HEK293 (cell line): ENCODE measurements around the gene SIL1.

Experiments used
- CTCF ChIA-PET: fragments of 350-600 bp; formaldehyde crosslinking; extraction: SDS; loops from one replicate; lab custom pipeline; 2021; ENCODE audit warnings: antibody characterized with exemption; lab: Yijun Ruan, JAX
- POLR2A ChIA-PET: fragments of 300-600 bp; formaldehyde crosslinking; extraction: SDS; loops from one replicate; lab custom pipeline; 2020; ENCODE audit warnings: antibody characterized with exemption, inconsistent platforms; lab: Yijun Ruan, JAX
- H3K27ac ChIP-seq: fragments of 200-500 bp; sonication (Bioruptor generic); 2 replicates; pipeline ENCODE4 v1.5.1; 2014; ENCODE audit warnings: low read depth, low read length, control low read depth, inconsistent platforms; ENCODE audit errors: extremely low read depth
- H3K36me3 ChIP-seq, 2 experiments: fragments of 200-500 bp in 1 of 2; sonication (Bioruptor generic) in 1 of 2; 1 replicate in 1 of 2; 2 replicates in 1 of 2; pipeline ENCODE4 v1.5.1; 2014 to 2017; ENCODE audit warnings: inconsistent platforms in 2 of 2, low read length in 2 of 2; ENCODE audit not compliant: control insufficient read depth in 2 of 2, insufficient read depth in 1 of 2
- H3K4me1 ChIP-seq: fragments of 200-500 bp; sonication (Bioruptor generic); 2 replicates; pipeline ENCODE4 v1.5.1; 2014; ENCODE audit warnings: mild to moderate bottlenecking, low read length, inconsistent platforms; ENCODE audit not compliant: control insufficient read depth, insufficient read depth
- H3K4me3 ChIP-seq: 2 replicates; pipeline ENCODE4 v1.5.1; 2011; ENCODE audit warnings: low read depth, mild to moderate bottlenecking, control low read depth, low read length, moderate library complexity
- H3K9me3 ChIP-seq: fragments of 200-500 bp; sonication (Bioruptor generic); 2 replicates; pipeline ENCODE4 v1.5.1; 2014; ENCODE audit warnings: low read depth, low read length, inconsistent platforms; ENCODE audit not compliant: control insufficient read depth, insufficient read depth
- HOXC10 ChIP-seq: sonication (generic); formaldehyde crosslinking; IDR thresholded peaks from 2 replicates; pipeline ENCODE4 v1.8.1; 2023; ENCODE audit warnings: mild to moderate bottlenecking, missing genetic modification reagents
- KLF1 ChIP-seq: fragments of 450-650 bp; formaldehyde crosslinking; IDR thresholded peaks from 2 replicates; pipeline ENCODE4 v1.5.1; 2016; ENCODE audit warnings: missing biosample characterization, missing genetic modification characterization
- PRDM1 ChIP-seq: fragments of 450-650 bp; formaldehyde crosslinking; IDR thresholded peaks from 2 replicates; pipeline ENCODE4; 2016; ENCODE audit warnings: missing biosample characterization, missing genetic modification characterization
- SALL2 ChIP-seq: fragments of 450-650 bp; formaldehyde crosslinking; IDR thresholded peaks from 2 replicates; pipeline ENCODE4 v1.5.0; 2017; ENCODE audit warnings: missing biosample characterization, mild to moderate bottlenecking, missing genetic modification characterization, borderline replicate concordance
- ZBTB20 ChIP-seq: fragments of 450-650 bp; formaldehyde crosslinking; IDR thresholded peaks from 2 replicates; pipeline ENCODE4 v1.5.1; 2016; ENCODE audit warnings: missing biosample characterization, missing genetic modification characterization
- ZBTB48 ChIP-seq: fragments of 450-650 bp; formaldehyde crosslinking; IDR thresholded peaks from 2 replicates; pipeline ENCODE4 v1.5.1; 2016; ENCODE audit warnings: missing biosample characterization, missing genetic modification characterization
- ZBTB7A ChIP-seq: fragments of 450-650 bp; formaldehyde crosslinking; IDR thresholded peaks from 2 replicates; pipeline ENCODE4 v1.5.1; 2016; ENCODE audit warnings: low read depth, missing biosample characterization, missing genetic modification characterization
- ZNF184 ChIP-seq: fragments of 450-650 bp; IDR thresholded peaks from 2 replicates; pipeline ENCODE4 v1.5.1; 2018; ENCODE audit warnings: missing biosample characterization, mild to moderate bottlenecking, missing genetic modification characterization
- ZNF23 ChIP-seq: fragments of 450-650 bp; formaldehyde crosslinking; IDR thresholded peaks from 2 replicates; pipeline ENCODE4 v1.5.1; 2016; ENCODE audit warnings: missing biosample characterization, missing genetic modification characterization, borderline replicate concordance
- ZNF324 ChIP-seq: fragments of 450-650 bp; formaldehyde crosslinking; IDR thresholded peaks from 2 replicates; pipeline ENCODE4 v1.5.1; 2016; ENCODE audit warnings: missing biosample characterization, missing genetic modification characterization
- ZNF341 ChIP-seq: fragments of 450-650 bp; formaldehyde crosslinking; IDR thresholded peaks from 2 replicates; pipeline ENCODE4; 2016; ENCODE audit warnings: low read depth, missing biosample characterization, missing genetic modification characterization
- ZNF37A ChIP-seq: fragments of 450-650 bp; IDR thresholded peaks from 2 replicates; pipeline ENCODE4 v1.5.1; 2018; ENCODE audit warnings: missing biosample characterization, missing genetic modification characterization
- ZNF514 ChIP-seq: fragments of 450-650 bp; formaldehyde crosslinking; IDR thresholded peaks from 2 replicates; pipeline ENCODE4 v1.5.1; 2016; ENCODE audit warnings: missing biosample characterization, missing genetic modification characterization
- ZNF707 ChIP-seq: fragments of 450-650 bp; formaldehyde crosslinking; IDR thresholded peaks from 2 replicates; pipeline ENCODE4 v1.5.1; 2016; ENCODE audit warnings: missing biosample characterization, missing genetic modification characterization
- TF ChIP-seq, protein P1 (sequence below): fragments of 450-650 bp; formaldehyde crosslinking; IDR thresholded peaks from 2 replicates; pipeline ENCODE4 v1.5.1; 2016; ENCODE audit warnings: missing biosample characterization, missing genetic modification characterization
- TF ChIP-seq, protein P2 (sequence below): fragments of 450-650 bp; formaldehyde crosslinking; IDR thresholded peaks from 2 replicates; pipeline ENCODE4 v1.5.1; 2017; ENCODE audit warnings: missing biosample characterization, mild to moderate bottlenecking, missing genetic modification characterization, moderate library complexity
- TF ChIP-seq, protein P3 (sequence below): fragments of 450-650 bp; IDR thresholded peaks from 2 replicates; pipeline ENCODE4 v1.5.1; 2018; ENCODE audit warnings: missing biosample characterization, mild to moderate bottlenecking, missing genetic modification characterization

SIL1 gene

DNA sequence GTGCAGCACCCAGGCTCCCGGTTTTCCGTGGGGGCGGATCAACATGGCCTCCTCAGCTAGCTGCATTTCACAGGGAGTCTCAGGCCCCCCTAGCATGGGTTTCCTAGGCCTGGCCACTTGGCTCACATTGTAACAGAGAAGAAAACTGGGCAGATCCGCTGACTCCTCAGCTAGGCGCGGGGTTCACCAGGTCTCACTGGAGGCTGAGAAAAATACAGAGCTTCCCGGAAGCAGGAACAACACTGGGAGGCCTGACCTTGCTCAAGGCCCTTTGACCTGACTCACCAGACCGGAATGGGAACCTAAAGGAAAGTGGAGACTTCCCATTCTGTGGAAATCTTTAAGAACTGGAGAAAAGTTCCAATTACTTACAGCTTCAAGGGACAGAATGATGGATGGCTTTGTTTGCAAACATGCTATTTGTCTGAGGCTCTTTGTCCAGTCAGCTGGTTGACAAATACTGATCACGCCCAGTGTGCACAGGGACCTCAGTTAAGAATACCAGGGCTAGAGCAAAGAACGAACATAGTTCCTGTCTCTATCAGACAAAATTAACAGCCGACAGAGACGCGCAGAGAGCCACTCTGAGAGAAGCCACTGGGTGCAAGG lies 234.3 kb downstream of the SIL1 start:
- ChIA-PET POLR2A (no interaction called here), CTCF (interaction anchor here (0.7 kb wide), 2 partner anchors 22 to 96 kb away, joined by 3 read pairs; no protein-coding TSS in a partner anchor)
- H3K4me3 ChIP-seq, result no peak overlapping the region
- no peaks in the 10 kb centered on the region for H3K9me3 ChIP-seq
- no peaks in the 10 kb centered on the region for H3K36me3 ChIP-seq
- no peak overlapping the region for H3K27ac ChIP-seq
- TF ChIP-seq ZNF341 (no peak), ZNF707 (no peak), ZNF184 (tag by site-specific recombination) (no peak)
- no peaks in the 10 kb centered on the region; the same call in 1 of the 2 replicates for H3K4me1 ChIP-seq

DNA sequence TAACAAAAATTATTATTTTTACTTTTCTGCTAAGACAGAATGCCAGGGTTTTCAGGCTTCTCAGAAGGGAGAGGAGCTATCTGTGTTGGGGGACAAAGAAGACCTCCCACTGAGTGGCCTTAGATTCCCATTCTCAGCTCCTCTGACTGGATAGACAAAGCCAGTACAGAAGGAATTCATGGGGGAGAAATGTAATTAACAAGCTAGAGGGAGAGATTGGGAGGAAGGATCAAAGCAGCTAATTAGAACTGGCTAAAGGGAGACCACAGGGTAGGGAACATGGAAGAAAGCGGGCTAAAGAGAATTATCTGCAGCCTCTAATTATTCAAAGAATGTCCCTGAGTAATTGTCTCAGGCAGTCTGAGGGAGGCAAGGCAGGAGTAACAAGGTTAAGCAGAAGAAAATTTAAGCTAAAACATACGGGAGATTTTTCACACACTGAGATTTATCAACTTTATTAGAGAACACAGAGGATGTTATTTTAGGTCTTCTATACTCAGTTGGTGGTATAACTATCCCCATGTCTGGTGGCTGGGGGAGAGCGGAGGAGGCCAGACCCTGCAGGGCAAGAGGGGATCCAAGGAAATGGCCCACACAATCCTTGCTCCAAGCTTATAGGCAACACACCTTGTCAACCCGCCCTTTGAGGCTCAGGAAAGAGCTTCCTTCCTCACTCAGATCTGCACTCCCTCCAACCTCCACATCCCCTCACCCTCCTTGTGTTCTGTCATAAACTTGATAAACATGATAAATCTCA lies 235.4 kb downstream of the SIL1 start:
- Histone ChIP-seq H3K27ac (no peak overlapping the region), H3K4me1 (no peaks in the 10 kb centered on the region; the same call in 1 of the 2 replicates), H3K9me3 (no peaks in the 10 kb centered on the region), H3K4me3 (no peak overlapping the region), H3K36me3 (no peaks in the 10 kb centered on the region)
- TF ChIP-seq ZNF23 (tag by site-specific recombination), result no peak
- CTCF ChIA-PET, result interaction anchor here (0.5 kb wide), 1 partner anchor 65 kb away, joined by 4 read pairs; no protein-coding TSS in a partner anchor
- POLR2A ChIA-PET, result interaction anchor here (0.6 kb wide), 2 partner anchors 51 to 154 kb away, joined by 3 to 4 read pairs; no protein-coding TSS in a partner anchor

DNA sequence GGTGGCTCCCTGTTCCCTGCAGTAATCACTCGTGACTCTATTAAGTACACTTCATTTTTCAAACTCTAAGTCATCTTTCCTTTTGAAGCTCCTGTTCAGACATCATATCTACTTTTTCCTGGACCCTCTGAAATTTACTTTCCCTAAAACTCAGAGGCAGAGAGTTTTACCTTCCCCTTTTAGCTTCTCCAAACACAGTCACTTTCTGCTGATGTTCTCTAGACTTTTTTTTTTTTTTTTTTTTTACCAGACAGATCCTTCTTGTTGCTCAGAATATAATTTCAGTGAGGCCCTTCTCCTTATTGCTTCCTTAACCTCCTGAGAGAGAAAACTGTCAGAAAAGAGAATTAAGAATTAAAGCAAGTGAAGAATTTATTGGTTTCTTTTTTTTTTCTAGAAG lies 236.4 kb downstream of the SIL1 start:
- H3K27ac ChIP-seq, result no peak overlapping the region
- POLR2A ChIA-PET, result interaction anchor here (0.6 kb wide), 1 partner anchor 52 kb away, joined by 4 read pairs; no protein-coding TSS in a partner anchor

DNA sequence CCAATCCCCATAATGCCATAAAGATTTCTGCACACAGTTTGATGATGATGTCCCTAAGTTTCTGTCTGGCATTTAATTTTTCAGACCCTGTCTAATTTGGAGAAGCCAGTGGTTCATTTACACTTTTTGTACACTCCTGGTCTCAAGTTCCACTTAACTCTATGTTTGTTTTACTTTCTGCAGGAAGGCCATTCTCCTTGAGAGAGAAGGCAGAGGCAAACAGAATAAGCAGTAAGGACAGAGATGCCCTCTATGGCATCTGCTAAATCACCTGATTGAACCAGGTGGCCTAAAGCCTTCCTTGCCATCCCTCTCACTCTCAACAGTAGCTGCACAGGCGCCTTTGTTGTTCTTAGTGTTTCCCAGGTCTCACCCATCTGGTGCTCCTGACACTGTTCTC lies 236.9 kb downstream of the SIL1 start:
- CTCF ChIA-PET, result interaction anchor here (0.6 to 1.2 kb wide), 2 partner anchors 11 to 202 kb away, joined by 3 read pairs; no protein-coding TSS in a partner anchor
- no peaks in the 10 kb centered on the region for H3K4me1 ChIP-seq
- H3K36me3 ChIP-seq, result no peaks in the 10 kb centered on the region
- POLR2A ChIA-PET, result no interaction called here
- TF ChIP-seq, protein P1, sequence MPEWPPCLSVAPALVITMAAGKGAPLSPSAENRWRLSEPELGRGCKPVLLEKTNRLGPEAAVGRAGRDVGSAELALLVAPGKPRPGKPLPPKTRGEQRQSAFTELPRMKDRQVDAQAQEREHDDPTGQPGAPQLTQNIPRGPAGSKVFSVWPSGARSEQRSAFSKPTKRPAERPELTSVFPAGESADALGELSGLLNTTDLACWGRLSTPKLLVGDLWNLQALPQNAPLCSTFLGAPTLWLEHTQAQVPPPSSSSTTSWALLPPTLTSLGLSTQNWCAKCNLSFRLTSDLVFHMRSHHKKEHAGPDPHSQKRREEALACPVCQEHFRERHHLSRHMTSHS (tag by site-specific recombination), result no peak
- TF ChIP-seq SALL2, result no peak
- no peak for TF ChIP-seq ZNF514 (tag by site-specific recombination)
- TF ChIP-seq ZBTB7A (tag by site-specific recombination), result no peak
- TF ChIP-seq ZBTB48 (tag by site-specific recombination), result no peak
- TF ChIP-seq, protein P2, sequence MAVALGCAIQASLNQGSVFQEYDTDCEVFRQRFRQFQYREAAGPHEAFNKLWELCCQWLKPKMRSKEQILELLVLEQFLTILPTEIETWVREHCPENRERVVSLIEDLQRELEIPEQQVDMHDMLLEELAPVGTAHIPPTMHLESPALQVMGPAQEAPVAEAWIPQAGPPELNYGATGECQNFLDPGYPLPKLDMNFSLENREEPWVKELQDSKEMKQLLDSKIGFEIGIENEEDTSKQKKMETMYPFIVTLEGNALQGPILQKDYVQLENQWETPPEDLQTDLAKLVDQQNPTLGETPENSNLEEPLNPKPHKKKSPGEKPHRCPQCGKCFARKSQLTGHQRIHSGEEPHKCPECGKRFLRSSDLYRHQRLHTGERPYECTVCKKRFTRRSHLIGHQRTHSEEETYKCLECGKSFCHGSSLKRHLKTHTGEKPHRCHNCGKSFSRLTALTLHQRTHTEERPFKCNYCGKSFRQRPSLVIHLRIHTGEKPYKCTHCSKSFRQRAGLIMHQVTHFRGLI, result no peak
- no peak for TF ChIP-seq ZNF324 (tag by site-specific recombination)
- TF ChIP-seq, protein P3, sequence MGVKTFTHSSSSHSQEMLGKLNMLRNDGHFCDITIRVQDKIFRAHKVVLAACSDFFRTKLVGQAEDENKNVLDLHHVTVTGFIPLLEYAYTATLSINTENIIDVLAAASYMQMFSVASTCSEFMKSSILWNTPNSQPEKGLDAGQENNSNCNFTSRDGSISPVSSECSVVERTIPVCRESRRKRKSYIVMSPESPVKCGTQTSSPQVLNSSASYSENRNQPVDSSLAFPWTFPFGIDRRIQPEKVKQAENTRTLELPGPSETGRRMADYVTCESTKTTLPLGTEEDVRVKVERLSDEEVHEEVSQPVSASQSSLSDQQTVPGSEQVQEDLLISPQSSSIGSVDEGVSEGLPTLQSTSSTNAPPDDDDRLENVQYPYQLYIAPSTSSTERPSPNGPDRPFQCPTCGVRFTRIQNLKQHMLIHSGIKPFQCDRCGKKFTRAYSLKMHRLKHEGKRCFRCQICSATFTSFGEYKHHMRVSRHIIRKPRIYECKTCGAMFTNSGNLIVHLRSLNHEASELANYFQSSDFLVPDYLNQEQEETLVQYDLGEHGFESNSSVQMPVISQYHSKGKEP (tag by site-specific recombination), result no peak
- TF ChIP-seq ZNF37A (tag by site-specific recombination), result no peak
- TF ChIP-seq KLF1 (tag by site-specific recombination), result no peak
- TF ChIP-seq ZBTB20 (tag by site-specific recombination), result no peak
- TF ChIP-seq, all 188 proteins: peak for 0
- Histone ChIP-seq H3K4me3 (no peak overlapping the region), H3K9me3 (no peaks in the 10 kb centered on the region), H3K27ac (no peak overlapping the region)

More for the DNA sequence above, 236.4 kb downstream of the SIL1 start:
- H3K9me3 ChIP-seq, result no peaks in the 10 kb centered on the region
- TF ChIP-seq HOXC10 (no peak), PRDM1 (tag by site-specific recombination) (peak; percentile 85)
- TF ChIP-seq, all 188 proteins: peak for 1
- H3K36me3 ChIP-seq, result no peaks in the 10 kb centered on the region
- no peaks in the 10 kb centered on the region for H3K4me1 ChIP-seq
- no peak overlapping the region for H3K4me3 ChIP-seq
- CTCF ChIA-PET, result interaction anchor here (0.6 to 1.2 kb wide), 3 partner anchors 10 to 202 kb away, joined by 3 to 6 read pairs (median 3); no protein-coding TSS in a partner anchor
